HG02943 (cell line): ENCODE data around the gene CUEDC2.

ENCODE experiments used
- ATAC-seq: cut with Tn5 transposase; IDR thresholded peaks from one replicate; pipeline ENCODE4 v1.9.1; 2021; ENCODE audit warnings: mild to moderate bottlenecking, low read depth, moderate library complexity; ENCODE audit not compliant: unreplicated experiment

CUEDC2 gene

GRCh38 chr10:102375867-102376266 is 56.5 kb downstream of the CUEDC2 start:
- no peak for ATAC-seq

GRCh38 chr10:102375250-102375649 is 57.1 kb downstream of the CUEDC2 start:
- ATAC-seq = no peak
